Measurements from ENCODE around the gene SERPINA5. TPM values are rescaled to one million over a fixed set of nuclear protein-coding genes. Genes with fewer than 3 reads are reported as not detected.

Gene SERPINA5, protein sequence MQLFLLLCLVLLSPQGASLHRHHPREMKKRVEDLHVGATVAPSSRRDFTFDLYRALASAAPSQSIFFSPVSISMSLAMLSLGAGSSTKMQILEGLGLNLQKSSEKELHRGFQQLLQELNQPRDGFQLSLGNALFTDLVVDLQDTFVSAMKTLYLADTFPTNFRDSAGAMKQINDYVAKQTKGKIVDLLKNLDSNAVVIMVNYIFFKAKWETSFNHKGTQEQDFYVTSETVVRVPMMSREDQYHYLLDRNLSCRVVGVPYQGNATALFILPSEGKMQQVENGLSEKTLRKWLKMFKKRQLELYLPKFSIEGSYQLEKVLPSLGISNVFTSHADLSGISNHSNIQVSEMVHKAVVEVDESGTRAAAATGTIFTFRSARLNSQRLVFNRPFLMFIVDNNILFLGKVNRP
- total RNA-seq: 1 to 10 TPM in 3 of 4 donors, under 1 TPM in 1; 0.38 to 4.1 (median 1.9) TPM

DNA sequence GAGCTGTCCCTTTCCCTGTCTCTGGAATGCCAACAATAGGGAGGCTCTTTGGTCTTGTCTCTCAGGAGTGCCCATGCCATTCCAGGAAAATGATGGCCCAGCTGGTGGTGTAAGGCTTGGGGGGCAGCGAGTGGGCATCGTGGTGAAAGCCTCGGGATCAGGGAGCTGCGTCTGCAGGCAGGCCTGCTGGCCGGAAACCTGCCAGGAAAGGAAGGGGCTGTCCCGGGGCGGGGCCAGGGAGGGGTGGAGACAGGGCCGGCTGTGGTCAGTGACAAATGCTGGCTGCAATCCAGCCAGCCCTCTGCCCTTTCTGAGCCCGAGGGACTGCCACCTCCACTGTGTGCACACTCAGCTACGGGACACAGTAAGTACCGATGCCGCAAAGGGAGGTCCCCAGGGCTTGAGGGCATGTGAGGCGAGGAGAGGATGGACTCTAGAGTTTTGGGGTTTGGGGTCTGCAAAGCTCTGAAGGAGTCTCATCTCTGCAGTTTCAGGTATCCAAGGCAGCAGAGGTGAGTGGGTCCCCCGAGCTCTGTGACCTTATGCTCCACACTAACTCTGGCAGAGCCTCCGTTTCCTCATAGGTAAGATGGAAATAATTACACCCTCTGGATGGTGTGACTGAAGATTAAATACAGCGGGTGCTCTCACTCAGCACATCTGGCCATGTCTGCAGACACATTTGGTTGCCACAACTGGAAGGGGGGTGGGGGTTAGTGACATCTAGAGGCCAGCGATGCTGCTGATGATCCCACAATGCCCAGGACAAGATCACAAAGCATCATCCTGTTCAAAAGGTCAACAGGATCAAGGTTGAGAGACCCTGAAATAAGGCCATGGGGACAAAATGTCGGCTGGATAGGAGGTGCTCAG is at the start of gene SERPINA5:
TSS of gene SERPINA5 (plus strand) at position 300 of the 873 bp plus-strand sequence. CDS start 5,937 bp downstream, outside the sequence.
- peak in 1 of 2 donors; percentile 87 for DNase-seq (ENCODE audit: low spot score in 2 of 2)
- 41 to 59% methylated on average over 18 of the region's 18 CpGs for WGBS, 2 donors
- H3K4me3 ChIP-seq (ENCODE audit: low read depth, poor library complexity, severe bottlenecking): no peak within 1 kb of the TSS
- TF ChIP-seq, protein P1, sequence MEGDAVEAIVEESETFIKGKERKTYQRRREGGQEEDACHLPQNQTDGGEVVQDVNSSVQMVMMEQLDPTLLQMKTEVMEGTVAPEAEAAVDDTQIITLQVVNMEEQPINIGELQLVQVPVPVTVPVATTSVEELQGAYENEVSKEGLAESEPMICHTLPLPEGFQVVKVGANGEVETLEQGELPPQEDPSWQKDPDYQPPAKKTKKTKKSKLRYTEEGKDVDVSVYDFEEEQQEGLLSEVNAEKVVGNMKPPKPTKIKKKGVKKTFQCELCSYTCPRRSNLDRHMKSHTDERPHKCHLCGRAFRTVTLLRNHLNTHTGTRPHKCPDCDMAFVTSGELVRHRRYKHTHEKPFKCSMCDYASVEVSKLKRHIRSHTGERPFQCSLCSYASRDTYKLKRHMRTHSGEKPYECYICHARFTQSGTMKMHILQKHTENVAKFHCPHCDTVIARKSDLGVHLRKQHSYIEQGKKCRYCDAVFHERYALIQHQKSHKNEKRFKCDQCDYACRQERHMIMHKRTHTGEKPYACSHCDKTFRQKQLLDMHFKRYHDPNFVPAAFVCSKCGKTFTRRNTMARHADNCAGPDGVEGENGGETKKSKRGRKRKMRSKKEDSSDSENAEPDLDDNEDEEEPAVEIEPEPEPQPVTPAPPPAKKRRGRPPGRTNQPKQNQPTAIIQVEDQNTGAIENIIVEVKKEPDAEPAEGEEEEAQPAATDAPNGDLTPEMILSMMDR (IDR thresholded peaks at IDR 0.05): no peak
- no peak for TF ChIP-seq POLR2A (IDR thresholded peaks at IDR 0.05)
- intact Hi-C loops (cut with DNase I; ENCODE audit: low total_unique reads): no loop called here

DNA sequence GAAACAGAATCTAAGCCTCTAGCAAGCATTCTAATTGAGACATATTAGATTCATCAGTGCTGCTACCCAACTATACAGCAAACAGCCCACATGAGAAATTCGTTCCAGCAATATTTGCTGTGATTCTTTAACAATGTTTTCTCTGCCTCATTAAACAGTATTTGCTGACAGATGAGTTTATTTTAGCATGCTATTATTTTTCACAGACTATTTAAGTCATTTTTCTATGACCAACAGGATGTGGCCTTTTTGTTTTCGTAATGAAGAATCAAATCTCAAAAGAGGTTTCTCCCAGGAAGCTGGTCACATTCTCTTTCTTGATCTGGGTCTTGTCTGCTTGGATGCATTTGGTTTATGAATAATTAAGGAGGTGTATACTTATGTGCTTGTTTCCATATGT is 48.8 kb upstream of the SERPINA5 start:
- no peak overlapping the region for H3K4me3 ChIP-seq (ENCODE audit: low read depth, poor library complexity, severe bottlenecking)
- DNase-seq (ENCODE audit: low spot score in 2 of 2): no peak
- intact Hi-C loops (cut with DNase I; ENCODE audit: low total_unique reads): no loop called here
- WGBS, 2 donors: 45 to 47% methylated on average over 2 of the region's 2 CpGs
- TF ChIP-seq POLR2A (IDR thresholded peaks at IDR 0.05): no peak
- TF ChIP-seq, protein P1 (IDR thresholded peaks at IDR 0.05): no peak

DNA sequence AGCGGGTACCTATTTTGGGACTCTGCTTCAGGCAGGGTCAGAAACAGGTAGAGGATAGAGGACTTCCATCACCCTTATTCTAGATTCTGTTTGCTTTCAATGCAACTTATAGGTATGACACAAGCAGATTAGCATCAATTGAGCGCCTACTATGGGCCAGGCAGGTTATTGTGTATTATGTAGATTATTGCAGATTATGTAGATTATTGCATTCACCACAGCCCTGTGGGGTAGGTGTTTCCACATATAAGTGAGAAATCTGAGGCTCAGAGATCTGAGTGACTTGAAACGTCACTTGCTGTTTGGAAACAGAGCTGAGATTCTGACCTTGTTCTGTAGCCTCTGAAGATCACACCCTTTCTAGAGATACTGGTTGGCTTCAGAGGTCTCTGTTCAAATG is 45.7 kb upstream of the SERPINA5 start:
- intact Hi-C loops (cut with DNase I; ENCODE audit: low total_unique reads): no loop called here
- TF ChIP-seq, protein P1 (IDR thresholded peaks at IDR 0.05): no peak
- no peak for TF ChIP-seq POLR2A (IDR thresholded peaks at IDR 0.05)
- DNase-seq (ENCODE audit: low spot score in 2 of 2): no peak
- H3K4me3 ChIP-seq (ENCODE audit: low read depth, poor library complexity, severe bottlenecking): no peak overlapping the region
- WGBS, 2 donors: 65 to 82% methylated on average over 3 of the region's 3 CpGs

DNA sequence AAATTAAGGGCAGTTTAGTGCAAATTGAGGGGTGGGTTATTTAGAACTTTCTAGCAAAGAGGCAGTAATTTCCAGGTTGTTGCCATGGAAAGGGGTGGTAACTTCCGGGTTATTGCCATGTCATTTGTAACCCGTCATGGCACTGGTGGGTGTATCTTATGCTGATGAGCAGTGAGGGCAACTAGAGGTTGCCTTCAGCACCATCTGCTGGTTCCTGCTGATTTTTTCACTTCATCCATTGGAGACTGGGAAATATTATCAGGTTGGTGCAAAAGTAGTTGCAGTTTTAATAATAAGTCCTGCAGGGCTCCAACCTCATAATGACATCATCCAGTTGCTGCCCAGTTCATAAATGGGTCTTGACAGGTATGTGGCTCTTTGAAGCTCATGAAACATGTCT is 44.4 kb upstream of the SERPINA5 start:
- DNase-seq (ENCODE audit: low spot score in 2 of 2): peak; percentile 6 to 28
- no peak for TF ChIP-seq POLR2A (IDR thresholded peaks at IDR 0.05)
- TF ChIP-seq, protein P1 (IDR thresholded peaks at IDR 0.05): no peak
- intact Hi-C loops (cut with DNase I; ENCODE audit: low total_unique reads): no loop called here
- 45% methylated on average over 2 of the region's 2 CpGs for WGBS, 2 donors
- no peak overlapping the region for H3K4me3 ChIP-seq (ENCODE audit: low read depth, poor library complexity, severe bottlenecking)

DNA sequence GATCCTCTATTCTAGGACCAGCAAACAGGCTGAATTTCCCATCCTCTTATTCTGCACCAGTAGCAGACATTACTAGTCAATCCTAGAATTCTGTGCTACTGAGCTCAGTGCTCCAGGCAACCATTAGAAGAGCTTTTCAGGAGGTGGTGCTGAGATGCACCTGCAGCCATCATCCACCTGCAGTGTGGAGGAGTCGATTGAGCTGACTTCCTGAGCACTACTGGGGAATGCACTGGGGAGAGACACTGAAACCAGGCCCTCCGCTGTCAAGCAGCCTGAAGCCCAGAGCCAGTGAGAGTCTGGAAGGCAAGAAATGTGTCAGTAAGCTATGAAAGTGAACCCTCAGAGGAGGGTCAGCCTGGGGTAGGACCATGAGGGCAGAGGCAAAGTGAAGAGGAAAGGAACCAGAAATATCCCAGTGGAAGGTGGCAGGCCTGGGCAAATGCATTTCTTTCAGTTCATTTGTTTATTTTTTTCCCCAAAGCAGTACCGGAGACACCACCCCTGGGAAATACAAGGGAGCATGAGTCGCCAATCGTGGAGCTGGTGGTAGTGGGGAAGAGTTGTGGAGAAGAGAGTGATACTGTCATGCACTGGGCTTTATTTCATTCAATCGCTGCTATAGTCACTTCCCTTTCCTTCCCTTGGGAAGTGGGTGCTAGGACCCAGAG is 43.0 kb upstream of the SERPINA5 start:
- H3K4me3 ChIP-seq (ENCODE audit: low read depth, poor library complexity, severe bottlenecking): no peak overlapping the region
- 82 to 85% methylated on average over 6 of the region's 6 CpGs for WGBS, 2 donors
- TF ChIP-seq, protein P1 (IDR thresholded peaks at IDR 0.05): no peak
- TF ChIP-seq POLR2A (IDR thresholded peaks at IDR 0.05): no peak
- intact Hi-C loops (cut with DNase I; ENCODE audit: low total_unique reads): no loop called here
- peak; percentile 11 to 72 for DNase-seq (ENCODE audit: low spot score in 2 of 2)

Measured in lower leg skin (tissue), 4 donors.